A549 (cell line): ENCODE data around the gene SLC35F3.

ENCODE experiments used
- BHLHE40 ChIP-seq: IDR thresholded peaks from 2 replicates; pipeline ENCODE4 v1.6.1; 2012; ENCODE audit warnings: low read depth, low read length, inconsistent platforms
- EP300 ChIP-seq, 2 experiments: fragments of >200 bp; sonication (Bioruptor Twin); formaldehyde crosslinking; IDR thresholded peaks; 2 replicates in 1 of 2; 3 replicates in 1 of 2; pipeline ENCODE4 v1.6.1; 2016 to 2017
- ESRRA ChIP-seq: fragments of 150-350 bp; IDR thresholded peaks from 2 replicates; pipeline ENCODE4 v1.6.1; 2014; ENCODE audit warnings: mild to moderate bottlenecking, low read length, borderline replicate concordance
- POLR2A ChIP-seq: IDR thresholded peaks from 2 replicates; pipeline ENCODE4 v1.6.1; 2012; ENCODE audit warnings: mild to moderate bottlenecking, low read length
- RAD21 ChIP-seq, 2 experiments: fragments of >200 bp in 1 of 2; sonication (Bioruptor Twin) in 1 of 2; formaldehyde crosslinking in 1 of 2; IDR thresholded peaks in 1 of 2; conservative IDR thresholded peaks in 1 of 2; 2 replicates in 1 of 2; 3 replicates in 1 of 2; pipeline ENCODE4 v1.6.1; 2012 to 2018; ENCODE audit warnings: inconsistent platforms in 1 of 2
- SMC3 ChIP-seq: fragments of >200 bp; sonication (Bioruptor Twin); formaldehyde crosslinking; IDR thresholded peaks from 3 replicates; pipeline ENCODE4 v1.6.1; 2018; ENCODE audit warnings: inconsistent platforms
- TF ChIP-seq, protein P1 (sequence below): IDR thresholded peaks from 2 replicates; pipeline ENCODE4 v1.6.1; 2012
- TF ChIP-seq, protein P2 (sequence below): fragments of 150-350 bp; IDR thresholded peaks from 2 replicates; pipeline ENCODE4 v1.6.1; 2014; ENCODE audit warnings: low read depth, mild to moderate bottlenecking, low read length
- TF ChIP-seq, protein P3 (sequence below): fragments of >200 bp; sonication (Bioruptor Twin); formaldehyde crosslinking; IDR thresholded peaks from 3 replicates; pipeline ENCODE4 v1.5.1; 2016

DNA sequence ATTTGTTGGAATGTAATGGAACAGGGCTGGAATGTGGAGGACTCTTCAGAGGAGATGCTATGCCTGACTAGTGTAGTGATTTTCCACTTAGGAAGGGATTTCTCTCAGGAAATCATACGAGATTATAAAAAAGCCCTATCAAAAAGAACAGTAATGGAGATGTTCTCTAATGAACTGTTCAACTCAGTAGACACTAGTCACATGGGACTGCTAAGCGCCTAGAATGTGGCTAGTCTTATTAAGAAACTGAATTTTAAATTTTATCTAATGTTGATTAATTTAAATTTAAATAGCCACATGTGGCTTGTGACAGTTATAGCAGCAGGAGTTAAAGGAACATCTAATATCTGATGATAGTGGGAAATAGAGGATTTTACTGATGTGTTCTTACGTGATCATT, 94.0 kb downstream of the SLC35F3 start:
- TF ChIP-seq SMC3 = no peak
- TF ChIP-seq, protein P1, sequence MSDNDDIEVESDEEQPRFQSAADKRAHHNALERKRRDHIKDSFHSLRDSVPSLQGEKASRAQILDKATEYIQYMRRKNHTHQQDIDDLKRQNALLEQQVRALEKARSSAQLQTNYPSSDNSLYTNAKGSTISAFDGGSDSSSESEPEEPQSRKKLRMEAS = no peak
- no peak for TF ChIP-seq EP300 (IDR thresholded peaks at IDR 0.05)
- no peak for TF ChIP-seq POLR2A
- TF ChIP-seq, protein P2, sequence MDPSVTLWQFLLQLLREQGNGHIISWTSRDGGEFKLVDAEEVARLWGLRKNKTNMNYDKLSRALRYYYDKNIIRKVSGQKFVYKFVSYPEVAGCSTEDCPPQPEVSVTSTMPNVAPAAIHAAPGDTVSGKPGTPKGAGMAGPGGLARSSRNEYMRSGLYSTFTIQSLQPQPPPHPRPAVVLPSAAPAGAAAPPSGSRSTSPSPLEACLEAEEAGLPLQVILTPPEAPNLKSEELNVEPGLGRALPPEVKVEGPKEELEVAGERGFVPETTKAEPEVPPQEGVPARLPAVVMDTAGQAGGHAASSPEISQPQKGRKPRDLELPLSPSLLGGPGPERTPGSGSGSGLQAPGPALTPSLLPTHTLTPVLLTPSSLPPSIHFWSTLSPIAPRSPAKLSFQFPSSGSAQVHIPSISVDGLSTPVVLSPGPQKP = no peak
- no peak for TF ChIP-seq BHLHE40
- TF ChIP-seq, protein P3, sequence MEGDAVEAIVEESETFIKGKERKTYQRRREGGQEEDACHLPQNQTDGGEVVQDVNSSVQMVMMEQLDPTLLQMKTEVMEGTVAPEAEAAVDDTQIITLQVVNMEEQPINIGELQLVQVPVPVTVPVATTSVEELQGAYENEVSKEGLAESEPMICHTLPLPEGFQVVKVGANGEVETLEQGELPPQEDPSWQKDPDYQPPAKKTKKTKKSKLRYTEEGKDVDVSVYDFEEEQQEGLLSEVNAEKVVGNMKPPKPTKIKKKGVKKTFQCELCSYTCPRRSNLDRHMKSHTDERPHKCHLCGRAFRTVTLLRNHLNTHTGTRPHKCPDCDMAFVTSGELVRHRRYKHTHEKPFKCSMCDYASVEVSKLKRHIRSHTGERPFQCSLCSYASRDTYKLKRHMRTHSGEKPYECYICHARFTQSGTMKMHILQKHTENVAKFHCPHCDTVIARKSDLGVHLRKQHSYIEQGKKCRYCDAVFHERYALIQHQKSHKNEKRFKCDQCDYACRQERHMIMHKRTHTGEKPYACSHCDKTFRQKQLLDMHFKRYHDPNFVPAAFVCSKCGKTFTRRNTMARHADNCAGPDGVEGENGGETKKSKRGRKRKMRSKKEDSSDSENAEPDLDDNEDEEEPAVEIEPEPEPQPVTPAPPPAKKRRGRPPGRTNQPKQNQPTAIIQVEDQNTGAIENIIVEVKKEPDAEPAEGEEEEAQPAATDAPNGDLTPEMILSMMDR = no peak
- TF ChIP-seq ESRRA = no peak
- TF ChIP-seq RAD21 (conservative IDR thresholded peaks at IDR 0.05 in 1 of 2, IDR thresholded peaks at IDR 0.05 in 1 of 2) = no peak
